ENCODE data around the gene BCL11A. TPM values are rescaled to one million over a fixed set of nuclear protein-coding genes. Genes with fewer than 3 reads are reported as not detected.

The BCL11A gene
- polyA plus RNA-seq, 1 donor (not counting 4 experiments of a cell fraction or from before 2014, with no cell fraction given) = 5.0 TPM

GRCh38 chr2:60551240-60552077 lies 2.0 kb downstream of the BCL11A start:
- Histone ChIP-seq H3K9me1 (ENCODE audit: control insufficient read depth, extremely low read depth, insufficient read depth, low read length) (no peaks in the 10 kb centered on the region), H3K9ac (ENCODE audit: control insufficient read depth, extremely low read depth, insufficient read depth, low read length) (peak overlapping the region; percentile 77), H3K4me2 (ENCODE audit: control insufficient read depth, extremely low read depth, insufficient read depth, low read depth, low read length) (peak overlapping the region; percentile 90), H3K27me3 (ENCODE audit: control insufficient read depth, extremely low read depth, insufficient read depth, low read length) (peaks cover 9% of the 10 kb centered on the region), H3K36me3 (ENCODE audit: control insufficient read depth in 2 of 2, extremely low read depth in 1 of 2, insufficient read depth in 2 of 2, low read length in 2 of 2) (no peaks in the 10 kb centered on the region), H3K27ac (ENCODE audit: control insufficient read depth, insufficient read depth, low read length) (peak overlapping the region; percentile 64), H3K4me3 (ENCODE audit: control insufficient read depth in 2 of 3, extremely low read depth in 1 of 3, insufficient read depth in 2 of 3, low read depth in 1 of 3, low read length in 3 of 3) (peak overlapping the region; percentile 53 to 91 (median 86)), H3K9me3 (ENCODE audit: control insufficient read depth, low read depth, low read length) (no peaks in the 10 kb centered on the region), H3K4me1 (ENCODE audit: control insufficient read depth, extremely low read depth, insufficient read depth, low read length) (peaks cover 29% of the 10 kb centered on the region), H3K79me2 (ENCODE audit: control insufficient read depth, insufficient read depth, low read length) (peaks cover 53% of the 10 kb centered on the region), H2AFZ (ENCODE audit: control insufficient read depth, low read length) (peak overlapping the region; percentile 52), H4K20me1 (ENCODE audit: control insufficient read depth, extremely low read depth, insufficient read depth, low read length) (no peaks in the 10 kb centered on the region)
- dilution Hi-C loops (cut with MboI; ENCODE audit: extremely low pct_ligation_motif_present, low sequenced_read_pairs) = no loop called here
- DNase-seq (ENCODE audit: low read depth, low spot score) (no peak), FAIRE-seq (no peak)
- TF ChIP-seq EZH2 (IDR thresholded peaks at IDR 0.05; ENCODE audit: low read length) = no peak
- TF ChIP-seq CTCF (optimal IDR thresholded peaks at IDR 0.05 in 1 of 3, IDR thresholded peaks at IDR 0.05 in 1 of 3, conservative IDR thresholded peaks at IDR 0.05 in 1 of 3; ENCODE audit: extremely low read depth in 1 of 3, insufficient read depth in 2 of 3, low read length in 3 of 3) = no peak

- Histone ChIP-seq H2AFZ (ENCODE audit: control insufficient read depth, low read length) (peak overlapping the region; percentile 52), H3K4me1 (ENCODE audit: control insufficient read depth, extremely low read depth, insufficient read depth, low read length) (peaks cover 33% of the 10 kb centered on the region), H4K20me1 (ENCODE audit: control insufficient read depth, extremely low read depth, insufficient read depth, low read length) (no peaks in the 10 kb centered on the region), H3K4me2 (ENCODE audit: control insufficient read depth, extremely low read depth, insufficient read depth, low read depth, low read length) (peak overlapping the region; percentile 90), H3K36me3 (ENCODE audit: control insufficient read depth in 2 of 2, extremely low read depth in 1 of 2, insufficient read depth in 2 of 2, low read length in 2 of 2) (no peaks in the 10 kb centered on the region), H3K79me2 (ENCODE audit: control insufficient read depth, insufficient read depth, low read length) (peaks cover 58% of the 10 kb centered on the region), H3K4me3 (ENCODE audit: control insufficient read depth in 2 of 3, extremely low read depth in 1 of 3, insufficient read depth in 2 of 3, low read depth in 1 of 3, low read length in 3 of 3) (peak overlapping the region; percentile 53 to 91 (median 86)), H3K27ac (ENCODE audit: control insufficient read depth, insufficient read depth, low read length) (peak overlapping the region; percentile 64), H3K9me1 (ENCODE audit: control insufficient read depth, extremely low read depth, insufficient read depth, low read length) (no peaks in the 10 kb centered on the region), H3K27me3 (ENCODE audit: control insufficient read depth, extremely low read depth, insufficient read depth, low read length) (peaks cover 9% of the 10 kb centered on the region), H3K9ac (ENCODE audit: control insufficient read depth, extremely low read depth, insufficient read depth, low read length) (peak overlapping the region; percentile 77), H3K9me3 (ENCODE audit: control insufficient read depth, low read depth, low read length) (no peaks in the 10 kb centered on the region)
- TF ChIP-seq EZH2 (IDR thresholded peaks at IDR 0.05; ENCODE audit: low read length) = no peak
- no peak for TF ChIP-seq CTCF (optimal IDR thresholded peaks at IDR 0.05 in 1 of 3, IDR thresholded peaks at IDR 0.05 in 1 of 3, conservative IDR thresholded peaks at IDR 0.05 in 1 of 3; ENCODE audit: extremely low read depth in 1 of 3, insufficient read depth in 2 of 3, low read length in 3 of 3)
- FAIRE-seq = no peak
- DNase-seq (ENCODE audit: low read depth, low spot score) = no peak
- dilution Hi-C loops (cut with MboI; ENCODE audit: extremely low pct_ligation_motif_present, low sequenced_read_pairs) = no loop called here
Observed at GRCh38 chr2:60550984-60551239, 2.5 kb downstream of the BCL11A start.

Data from keratinocyte (primary cell).